Activated CD4-positive, alpha-beta T cell treated with anti-CD3 and anti-CD28 coated beads, Interleukin-2, amount 10 ng/mL, durations not matched to agents 7 days and 5 days (primary cell): Measurements from ENCODE around the gene DPH7. TPM values are rescaled to one million over a fixed set of nuclear protein-coding genes. Genes with fewer than 3 reads are reported as not detected.
"Not testable (repeated sequence)": the region's sequence is repeated elsewhere in the genome, so short reads cannot be mapped to it uniquely, and the experiment has no call there.

Source experiments
- CTCF ChIA-PET: fragments of 350-600 bp; sonication (Branson Sonifier 250); formaldehyde crosslinking; loops from one replicate; lab custom pipeline; 2021; ENCODE audit warnings: antibody characterized with exemption; lab: Charles Lee
- POLR2A ChIA-PET: fragments of 350-600 bp; sonication (Branson Sonifier 250); formaldehyde crosslinking; loops from one replicate; lab custom pipeline; 2021; ENCODE audit warnings: antibody characterized with exemption; lab: Charles Lee
- DNase-seq: peaks from one replicate; pipeline ENCODE4 v3.0.0-alpha.2; 2020
- H3K27ac Mint-ChIP-seq: one replicate; pipeline ENCODE4 v1.8.0; 2021; ENCODE audit warnings: mild to moderate bottlenecking, moderate library complexity, mixed read lengths
- H3K27me3 Mint-ChIP-seq: one replicate; pipeline ENCODE4 v1.8.0; 2021; ENCODE audit warnings: mixed read lengths
- H3K36me3 Mint-ChIP-seq: one replicate; pipeline ENCODE4 v1.8.0; 2021; ENCODE audit warnings: low read depth, mixed read lengths
- H3K4me1 Mint-ChIP-seq: one replicate; pipeline ENCODE4 v1.8.0; 2021; ENCODE audit warnings: mixed read lengths
- H3K4me3 Mint-ChIP-seq: one replicate; pipeline ENCODE4 v1.8.0; 2021; ENCODE audit warnings: mild to moderate bottlenecking, moderate library complexity, mixed read lengths
- H3K9me3 Mint-ChIP-seq: one replicate; pipeline ENCODE4 v1.8.0; 2021; ENCODE audit warnings: mixed read lengths
- total RNA-seq, 2 experiments: library from RNA; stranded (reverse); gene quantifications; one replicate each; pipeline ENCODE4 v1.2.3, GENCODE V29; 2021

DPH7 gene
- total RNA-seq, result 10 to 100 TPM; 31.1 to 34.4 TPM

- H3K36me3 Mint-ChIP-seq, result peaks cover 24% of the 10 kb centered on the region
- H3K27me3 Mint-ChIP-seq, result no peaks in the 10 kb centered on the region
- peaks cover 34% of the 10 kb centered on the region for H3K4me1 Mint-ChIP-seq
- H3K4me3 Mint-ChIP-seq, result peak within 1 kb of the TSS; percentile 79
- peak; percentile 95 for DNase-seq
- peak within 1 kb of the TSS; percentile 80 for H3K27ac Mint-ChIP-seq
- H3K9me3 Mint-ChIP-seq, result no peaks in the 10 kb centered on the region
- ChIA-PET POLR2A (interaction anchor here (1.0 kb wide), 1 partner anchor 12 kb away, joined by 3 read pairs; no protein-coding TSS in a partner anchor), CTCF (interaction anchor here (0.6 to 4.9 kb wide), 9 partner anchors 10 to 156 kb away, joined by 3 to 37 read pairs (median 3); partner anchors contain the start of genes MRPL41 and ZMYND19)
Measured at GRCh38 chr9:137578518-137579258, at the start of gene DPH7. Gene DPH7 (minus strand): TSS chr9:137578925. CDS start chr9:137578777, 148 bp downstream.

GRCh38 chr9:137627406-137627805, 48.7 kb upstream of the DPH7 start:
- H3K4me3 Mint-ChIP-seq, H3K27me3 Mint-ChIP-seq, DNase-seq, H3K27ac Mint-ChIP-seq, H3K9me3 Mint-ChIP-seq, POLR2A ChIA-PET: not testable (repeated sequence)
- H3K36me3 Mint-ChIP-seq, result peaks cover 28% of the 10 kb centered on the region
- CTCF ChIA-PET, result interaction anchor here (2.2 kb wide), 1 partner anchor 9 kb away, joined by 5 read pairs; the partner anchor contains the start of gene EHMT1
- H3K4me1 Mint-ChIP-seq, result peaks cover 53% of the 10 kb centered on the region

- no peaks in the 10 kb centered on the region for H3K9me3 Mint-ChIP-seq
- peaks cover 33% of the 10 kb centered on the region for H3K36me3 Mint-ChIP-seq
- DNase-seq, result no peak
- H3K27ac Mint-ChIP-seq, result no peak overlapping the region
- no peaks in the 10 kb centered on the region for H3K27me3 Mint-ChIP-seq
- ChIA-PET POLR2A (no interaction called here), CTCF (interaction anchor here (0.6 kb wide), 1 partner anchor 34 kb away, joined by 4 read pairs; no protein-coding TSS in a partner anchor)
- H3K4me1 Mint-ChIP-seq, result peaks cover 52% of the 10 kb centered on the region
- H3K4me3 Mint-ChIP-seq, result no peak overlapping the region
Measured at GRCh38 chr9:137626464-137626863, 47.7 kb upstream of the DPH7 start.

- H3K27me3 Mint-ChIP-seq, H3K4me3 Mint-ChIP-seq, DNase-seq, H3K27ac Mint-ChIP-seq, H3K9me3 Mint-ChIP-seq: not testable (repeated sequence)
- H3K4me1 Mint-ChIP-seq, result peaks cover 52% of the 10 kb centered on the region
- H3K36me3 Mint-ChIP-seq, result peaks cover 30% of the 10 kb centered on the region
- CTCF ChIA-PET, result interaction anchor here (0.6 to 1.1 kb wide), 3 partner anchors 21 to 1944 kb away, joined by 3 to 4 read pairs (median 3); no protein-coding TSS in a partner anchor
- POLR2A ChIA-PET, result interaction anchor here (0.6 to 0.8 kb wide), 2 partner anchors 31 to 528 kb away, joined by 3 read pairs; no protein-coding TSS in a partner anchor
Measured at GRCh38 chr9:137622211-137622610, 43.5 kb upstream of the DPH7 start.

GRCh38 chr9:137621131-137621757, 42.5 kb upstream of the DPH7 start:
- H3K27me3 Mint-ChIP-seq, result no peaks in the 10 kb centered on the region
- DNase-seq, result no peak
- H3K36me3 Mint-ChIP-seq, result peaks cover 29% of the 10 kb centered on the region
- peak overlapping the region; percentile 26 for H3K27ac Mint-ChIP-seq
- ChIA-PET POLR2A (interaction anchor here (0.8 kb wide), 1 partner anchor 30 kb away, joined by 3 read pairs; no protein-coding TSS in a partner anchor), CTCF (interaction anchor here (1.1 kb wide), 1 partner anchor 42 kb away, joined by 3 read pairs; no protein-coding TSS in a partner anchor)
- H3K4me3 Mint-ChIP-seq, result peak overlapping the region; percentile 82
- peaks cover 53% of the 10 kb centered on the region for H3K4me1 Mint-ChIP-seq
- H3K9me3 Mint-ChIP-seq, result no peaks in the 10 kb centered on the region

- peaks cover 52% of the 10 kb centered on the region for H3K4me1 Mint-ChIP-seq
- ChIA-PET CTCF (interaction anchor here (1.1 kb wide), 1 partner anchor 41 kb away, joined by 3 read pairs; no protein-coding TSS in a partner anchor), POLR2A (no interaction called here)
- DNase-seq, result no peak
- no peak overlapping the region for H3K27ac Mint-ChIP-seq
- H3K27me3 Mint-ChIP-seq, result no peaks in the 10 kb centered on the region
- H3K36me3 Mint-ChIP-seq, result peaks cover 29% of the 10 kb centered on the region
- H3K4me3 Mint-ChIP-seq, result peak overlapping the region; percentile 82
- H3K9me3 Mint-ChIP-seq, result no peaks in the 10 kb centered on the region
Measured at GRCh38 chr9:137620581-137620980, 41.9 kb upstream of the DPH7 start.

- peak overlapping the region; percentile 82 for H3K4me3 Mint-ChIP-seq
Measured at GRCh38 chr9:137620048-137620405, 41.3 kb upstream of the DPH7 start.

GRCh38 chr9:137619240-137620047, 40.7 kb upstream of the DPH7 start:
- DNase-seq, result peak; percentile 39
- Mint-ChIP-seq H3K27ac (peak overlapping the region; percentile 89), H3K4me3 (peak overlapping the region; percentile 82), H3K36me3 (peaks cover 30% of the 10 kb centered on the region), H3K4me1 (peaks cover 41% of the 10 kb centered on the region), H3K27me3 (no peaks in the 10 kb centered on the region), H3K9me3 (no peaks in the 10 kb centered on the region)
- ChIA-PET CTCF (interaction anchor here (1.3 to 1.4 kb wide), 2 partner anchors 9 to 84 kb away, joined by 3 to 5 read pairs; no protein-coding TSS in a partner anchor), POLR2A (no interaction called here)

More at GRCh38 chr9:137620048-137620405, 41.3 kb upstream of the DPH7 start:
- no peak for DNase-seq
- Mint-ChIP-seq H3K36me3 (peaks cover 27% of the 10 kb centered on the region), H3K4me1 (peaks cover 46% of the 10 kb centered on the region), H3K27ac (peak overlapping the region; percentile 89), H3K9me3 (no peaks in the 10 kb centered on the region), H3K27me3 (no peaks in the 10 kb centered on the region)
- ChIA-PET CTCF (no interaction called here), POLR2A (no interaction called here)

- H3K27ac Mint-ChIP-seq, result peak within 1 kb of the TSS; percentile 93
- ChIA-PET CTCF (interaction anchor here (0.6 to 1.4 kb wide), 3 partner anchors 10 to 83 kb away, joined by 3 to 5 read pairs (median 3); no protein-coding TSS in a partner anchor), POLR2A (interaction anchor here (0.6 kb wide), 1 partner anchor 11 kb away, joined by 3 read pairs; no protein-coding TSS in a partner anchor)
- peaks cover 38% of the 10 kb centered on the region for H3K4me1 Mint-ChIP-seq
- DNase-seq, result peak; percentile 85
- peaks cover 30% of the 10 kb centered on the region for H3K36me3 Mint-ChIP-seq
- no peaks in the 10 kb centered on the region for H3K27me3 Mint-ChIP-seq
- H3K9me3 Mint-ChIP-seq, result no peaks in the 10 kb centered on the region
- peak within 1 kb of the TSS; percentile 87 for H3K4me3 Mint-ChIP-seq
Measured at GRCh38 chr9:137618105-137619067, 39.7 kb upstream of the DPH7 start, which contains the start of gene EHMT1. Gene EHMT1 (plus strand): TSS chr9:137619005. CDS start chr9:137619029, 24 bp downstream.

- Mint-ChIP-seq H3K27me3 (no peaks in the 10 kb centered on the region), H3K36me3 (peaks cover 16% of the 10 kb centered on the region), H3K9me3 (no peaks in the 10 kb centered on the region), H3K27ac (no peak overlapping the region), H3K4me3 (no peak overlapping the region), H3K4me1 (peaks cover 32% of the 10 kb centered on the region)
- no peak for DNase-seq
- ChIA-PET POLR2A (no interaction called here), CTCF (no interaction called here)
Measured at GRCh38 chr9:137615387-137615871, 36.7 kb upstream of the DPH7 start.
